HG03280 (cell line): ENCODE measurements around the gene CHMP4B.

Experiments used
- ATAC-seq: cut with Tn5 transposase; IDR thresholded peaks from one replicate; pipeline ENCODE4 v1.9.1; 2021; ENCODE audit warnings: mild to moderate bottlenecking, moderate library complexity; ENCODE audit not compliant: unreplicated experiment

CHMP4B gene, protein sequence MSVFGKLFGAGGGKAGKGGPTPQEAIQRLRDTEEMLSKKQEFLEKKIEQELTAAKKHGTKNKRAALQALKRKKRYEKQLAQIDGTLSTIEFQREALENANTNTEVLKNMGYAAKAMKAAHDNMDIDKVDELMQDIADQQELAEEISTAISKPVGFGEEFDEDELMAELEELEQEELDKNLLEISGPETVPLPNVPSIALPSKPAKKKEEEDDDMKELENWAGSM

DNA sequence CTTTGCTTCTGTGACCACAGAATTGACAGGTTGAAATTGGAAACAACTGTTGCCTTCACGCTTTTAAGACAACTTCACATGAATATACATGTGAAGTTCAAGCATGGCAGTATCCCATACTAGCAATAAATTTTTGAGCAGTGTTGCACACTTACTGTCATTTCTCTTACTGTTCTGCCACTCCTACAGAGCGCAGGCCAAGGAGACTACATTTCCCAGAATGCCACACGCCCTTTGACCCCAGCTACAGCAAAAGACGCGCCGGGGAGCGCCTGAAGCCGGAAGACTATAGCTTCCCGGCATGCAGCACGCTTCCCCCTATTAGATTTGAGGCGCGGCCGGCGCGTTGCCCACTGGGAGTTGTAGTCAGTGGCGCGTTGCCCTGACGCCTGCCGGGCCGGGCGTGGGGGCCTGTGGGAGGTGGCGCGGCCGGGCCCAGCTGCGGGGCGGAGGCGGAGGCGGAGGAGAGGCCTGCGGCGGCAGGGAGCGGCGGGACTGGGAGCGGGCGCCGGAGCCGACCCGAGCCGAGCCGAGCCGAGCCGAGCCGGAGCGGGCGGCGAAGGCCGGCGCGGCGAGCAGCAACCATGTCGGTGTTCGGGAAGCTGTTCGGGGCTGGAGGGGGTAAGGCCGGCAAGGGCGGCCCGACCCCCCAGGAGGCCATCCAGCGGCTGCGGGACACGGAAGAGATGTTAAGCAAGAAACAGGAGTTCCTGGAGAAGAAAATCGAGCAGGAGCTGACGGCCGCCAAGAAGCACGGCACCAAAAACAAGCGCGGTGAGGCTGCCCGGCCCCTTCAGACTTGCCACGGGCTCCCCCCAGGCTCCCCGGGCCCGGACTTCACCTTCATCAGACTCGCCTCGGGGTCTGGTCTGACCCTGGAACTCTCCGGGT, at the start of gene CHMP4B:
TSS of gene CHMP4B (plus strand) at position 464 of the 891 bp plus-strand sequence. CDS start at position 585, 121 bp downstream.
- ATAC-seq = peak; percentile 90

DNA sequence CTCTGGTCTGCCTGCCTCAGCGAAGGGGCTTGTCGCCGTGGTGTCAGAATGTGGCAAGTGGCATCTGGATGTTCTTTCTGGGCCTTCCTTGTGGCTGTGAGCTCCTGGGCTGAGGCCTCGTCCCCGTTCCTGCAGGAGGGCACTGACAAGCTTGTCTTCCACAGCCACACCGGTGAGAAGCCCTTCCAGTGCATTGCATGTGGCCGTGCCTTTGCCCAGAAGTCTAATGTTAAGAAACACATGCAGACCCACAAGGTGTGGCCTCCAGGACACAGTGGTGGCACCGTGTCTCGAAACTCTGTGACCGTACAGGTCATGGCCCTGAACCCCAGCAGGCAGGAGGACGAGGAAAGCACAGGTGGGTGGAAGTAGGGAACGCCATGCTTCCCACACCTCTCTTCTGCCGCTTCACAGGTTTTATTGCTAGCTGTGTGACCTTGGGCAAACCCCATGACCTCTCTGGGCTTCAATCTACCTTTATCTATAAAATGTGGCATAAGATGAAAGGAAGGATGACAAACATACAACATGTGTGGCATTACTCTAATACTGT, 49.4 kb upstream of the CHMP4B start:
- no peak for ATAC-seq

DNA sequence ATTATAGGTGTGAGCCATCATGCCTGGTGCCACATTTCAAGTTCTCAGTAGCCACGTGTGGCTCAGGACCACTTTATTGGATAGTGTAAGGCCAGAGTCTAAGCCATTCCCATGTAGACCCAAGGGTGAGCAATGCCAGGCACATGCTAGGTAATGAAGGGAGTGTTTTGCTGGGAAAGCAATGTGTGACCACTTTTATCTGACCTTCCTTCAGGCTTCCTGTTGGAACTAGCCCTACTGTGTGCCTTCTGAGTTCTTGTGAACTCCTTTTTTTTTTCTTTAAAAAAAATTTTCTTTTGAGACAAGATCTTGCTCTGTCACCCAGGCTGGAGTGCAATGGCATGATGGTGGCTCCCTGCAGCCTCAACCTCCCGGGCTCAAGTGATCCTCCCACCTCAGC, 46.0 kb upstream of the CHMP4B start:
- ATAC-seq = no peak

DNA sequence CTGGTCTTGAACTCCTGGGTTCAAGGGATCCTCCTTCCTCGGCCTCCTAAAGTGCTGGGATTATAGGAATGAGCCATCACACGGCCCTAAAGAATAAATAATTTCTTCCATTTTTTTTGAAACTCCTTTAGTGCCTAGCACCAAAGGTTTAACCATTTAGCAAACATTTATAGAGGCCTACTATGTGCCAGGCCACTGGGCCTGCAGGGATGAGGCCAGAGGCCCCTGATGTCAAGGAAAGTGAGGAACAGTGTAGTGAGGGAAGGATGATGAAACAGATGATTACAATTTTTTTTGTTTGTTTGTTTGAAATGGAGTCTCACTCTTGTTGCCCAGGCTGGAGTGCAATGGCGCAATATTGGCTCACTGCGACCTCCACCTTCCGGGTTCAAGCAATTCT, 45.6 kb upstream of the CHMP4B start:
- ATAC-seq = no peak

DNA sequence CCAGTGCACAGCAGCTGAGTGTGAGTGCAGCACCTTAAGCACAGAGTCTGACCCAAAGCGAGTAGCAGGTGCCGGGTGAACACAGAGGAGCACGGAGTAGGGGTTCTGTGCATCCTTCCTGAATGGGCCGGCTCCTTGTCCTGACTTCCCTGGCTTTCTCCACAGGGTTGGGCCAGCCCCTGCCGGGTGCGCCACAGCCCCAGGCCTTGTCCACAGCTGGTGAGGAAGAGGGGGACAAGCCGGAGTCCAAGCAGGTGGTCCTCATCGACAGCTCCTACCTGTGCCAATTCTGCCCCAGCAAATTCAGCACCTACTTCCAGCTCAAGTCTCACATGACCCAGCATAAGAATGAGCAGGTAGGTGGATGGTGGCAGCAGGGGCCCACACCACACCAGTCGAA, 44.5 kb upstream of the CHMP4B start:
- no peak for ATAC-seq

DNA sequence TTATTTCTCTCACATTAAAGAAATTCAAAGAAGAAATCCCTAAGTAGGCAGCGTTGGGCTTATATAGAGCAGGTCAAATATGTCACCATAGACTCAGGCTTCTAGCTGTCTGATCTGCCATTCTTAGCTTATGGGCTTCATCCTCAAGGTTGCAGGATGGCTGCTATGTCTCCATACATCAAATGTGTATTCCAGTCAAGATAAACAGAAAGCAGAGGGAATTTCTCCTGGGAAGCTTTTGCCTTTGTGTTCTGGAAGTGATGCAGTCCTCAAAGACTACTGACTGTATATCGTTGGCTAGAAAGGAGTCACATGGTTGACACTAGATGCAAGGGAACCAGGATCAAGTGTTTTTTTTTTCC, 43.4 kb upstream of the CHMP4B start:
- ATAC-seq = no peak

DNA sequence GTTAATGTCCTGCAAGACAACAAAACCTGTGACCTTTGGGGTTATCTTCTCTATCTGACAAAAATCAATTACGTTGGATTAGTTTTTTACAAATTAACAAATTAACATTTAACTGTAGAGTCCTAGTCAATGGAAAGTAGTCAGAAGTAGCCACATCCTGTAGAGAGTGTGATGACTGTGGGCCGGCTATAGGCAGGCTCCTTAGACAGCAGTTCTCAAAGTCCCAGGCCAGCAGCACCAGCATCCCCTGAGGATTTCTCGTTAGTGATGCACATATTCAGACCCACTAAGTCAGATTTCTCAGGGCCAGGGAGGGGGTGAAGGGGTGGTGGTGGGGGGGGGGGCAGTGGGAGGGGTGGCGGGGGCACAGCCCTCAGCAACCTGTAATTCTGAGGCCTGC, 42.1 kb upstream of the CHMP4B start:
- ATAC-seq = no peak

DNA sequence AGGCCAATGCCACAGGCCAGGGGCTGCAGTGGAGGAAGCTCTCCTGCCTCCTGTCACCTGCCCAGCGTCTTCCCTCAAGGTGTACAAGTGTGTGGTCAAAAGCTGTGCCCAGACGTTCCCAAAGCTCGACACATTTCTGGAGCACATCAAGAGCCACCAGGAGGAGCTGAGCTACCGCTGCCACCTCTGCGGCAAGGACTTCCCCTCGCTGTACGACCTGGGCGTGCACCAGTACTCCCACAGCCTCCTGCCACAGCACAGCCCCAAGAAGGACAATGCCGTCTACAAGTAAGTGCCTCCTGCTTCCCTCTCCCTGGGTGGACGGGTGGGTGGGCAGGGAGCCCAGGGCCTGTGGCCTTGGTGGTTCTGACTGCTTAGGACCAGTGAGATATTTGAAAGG, 41.1 kb upstream of the CHMP4B start:
- ATAC-seq = no peak

DNA sequence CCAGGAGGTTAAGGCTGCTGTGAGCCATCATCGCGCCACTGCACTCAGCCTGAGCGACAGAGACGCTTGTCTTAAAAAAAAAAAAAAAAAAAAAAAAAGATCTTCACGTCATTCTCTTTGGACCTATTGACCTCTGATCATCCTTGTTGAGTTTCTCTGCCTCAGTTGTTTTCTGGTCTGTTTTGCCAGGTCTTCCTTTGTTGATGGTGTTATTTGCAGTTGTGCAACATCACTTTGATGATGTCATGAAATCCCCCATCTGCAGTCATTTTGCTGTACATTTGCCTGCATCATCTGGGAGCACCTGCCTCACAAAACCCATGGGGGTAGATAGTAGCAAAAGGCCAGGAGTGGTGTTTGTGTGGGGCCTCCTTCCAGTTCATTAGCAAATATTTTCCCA, 39.2 kb upstream of the CHMP4B start:
- ATAC-seq = no peak

DNA sequence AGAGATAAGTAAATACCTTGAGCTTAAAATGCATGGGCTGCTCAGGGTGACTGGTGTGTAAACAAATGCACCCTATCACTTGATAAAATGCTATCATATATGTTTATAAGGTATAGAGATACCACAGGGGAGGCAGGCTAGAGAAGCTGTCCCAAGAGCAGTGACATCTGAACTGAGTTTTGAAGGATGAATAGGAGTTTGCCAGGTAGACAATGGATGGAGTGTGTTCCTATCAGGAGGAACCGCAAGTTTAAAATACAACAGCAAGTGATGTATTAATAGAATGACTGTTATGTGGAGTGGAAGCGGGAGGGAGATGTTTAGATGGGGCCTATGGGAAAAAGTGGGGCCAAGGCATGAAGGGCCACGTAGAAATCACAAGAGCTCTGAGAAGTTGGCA, 38.7 kb upstream of the CHMP4B start:
- ATAC-seq = no peak

DNA sequence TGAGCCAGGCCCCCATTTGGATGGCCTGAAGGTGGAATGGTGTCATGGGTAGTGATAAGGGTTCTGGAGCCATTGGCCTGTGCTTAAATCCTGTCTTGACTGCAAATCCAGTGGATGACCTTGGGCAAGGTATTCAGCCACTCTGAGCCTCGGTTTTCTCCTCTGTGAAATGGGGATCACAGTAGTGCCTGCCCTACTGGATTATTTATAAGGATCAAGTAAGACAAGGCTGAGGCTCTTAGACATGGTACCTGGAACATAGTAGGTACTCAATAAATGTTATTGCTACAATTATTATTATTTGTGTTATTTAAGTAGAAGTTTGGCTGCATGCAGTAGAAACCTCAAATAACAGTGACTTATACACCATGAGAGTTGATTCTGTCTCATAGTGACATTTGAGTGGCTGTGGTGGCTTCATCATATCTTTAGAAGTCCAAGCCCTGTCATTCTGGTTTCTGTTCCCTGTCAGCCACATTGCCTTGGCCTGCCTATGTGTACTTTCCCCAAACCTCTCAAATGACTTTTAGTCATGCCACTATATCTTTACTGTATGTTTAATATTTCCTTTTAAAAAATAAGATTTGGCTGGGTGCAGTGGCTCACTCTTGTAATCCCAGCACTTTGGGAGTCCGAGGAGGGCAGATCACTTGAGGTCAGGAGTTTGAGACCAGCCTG, 37.6 kb upstream of the CHMP4B start:
- ATAC-seq = peak; percentile 56

DNA sequence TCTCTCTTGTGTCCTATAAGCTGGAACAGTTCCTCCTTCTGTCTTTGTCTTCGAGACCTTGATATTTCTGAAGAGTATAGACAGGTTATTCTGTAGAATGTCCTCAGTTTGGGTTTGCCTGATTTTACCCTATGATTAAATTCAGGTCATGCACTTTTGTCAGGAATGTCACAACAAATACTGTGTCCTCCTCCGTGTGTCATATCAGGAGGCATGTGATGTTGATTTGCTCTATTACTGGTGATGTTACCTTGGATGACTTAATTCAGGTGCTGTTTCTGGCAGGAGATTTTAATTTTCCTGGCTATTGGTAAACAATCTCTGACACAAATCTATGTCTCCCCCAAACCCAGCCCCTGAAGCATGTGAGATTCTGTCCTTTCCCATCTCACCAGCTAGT, 33.3 kb upstream of the CHMP4B start:
- ATAC-seq = no peak

DNA sequence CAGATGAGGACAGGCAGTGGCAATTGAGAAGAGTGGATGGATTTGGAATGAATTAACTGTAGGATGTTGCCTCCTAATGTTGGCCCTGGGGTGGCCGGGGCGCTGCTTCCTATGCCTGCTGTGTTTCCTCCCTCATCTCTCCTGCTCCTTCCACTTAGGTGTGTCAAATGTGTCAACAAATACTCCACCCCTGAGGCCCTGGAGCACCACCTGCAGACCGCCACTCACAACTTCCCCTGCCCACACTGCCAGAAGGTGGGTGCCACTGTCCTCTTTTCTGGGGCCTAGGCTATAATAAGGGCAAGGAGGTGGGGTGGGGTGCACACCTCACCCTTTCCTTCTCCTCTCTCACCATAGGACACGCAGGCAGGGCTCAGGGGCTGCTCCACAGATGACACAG, 30.0 kb upstream of the CHMP4B start:
- ATAC-seq = no peak

DNA sequence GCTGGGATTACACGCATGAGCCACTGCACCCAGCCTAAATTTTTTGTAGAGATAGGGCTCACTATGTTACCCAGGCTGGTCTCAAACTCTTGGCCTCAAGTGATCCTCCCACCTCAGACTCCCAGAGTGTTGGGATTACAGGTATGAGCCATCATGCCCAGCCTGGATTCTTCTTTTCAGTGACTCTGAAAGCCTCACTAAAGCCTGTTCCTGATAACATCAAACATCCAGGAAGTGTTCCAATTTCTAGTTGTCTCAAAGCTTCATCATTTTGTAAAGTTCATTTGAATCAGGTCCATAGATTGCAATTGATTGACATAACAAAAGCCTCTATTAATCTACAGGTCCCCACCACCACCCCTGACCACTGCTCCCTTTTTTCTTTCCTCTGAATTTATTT, 29.2 kb upstream of the CHMP4B start:
- no peak for ATAC-seq

DNA sequence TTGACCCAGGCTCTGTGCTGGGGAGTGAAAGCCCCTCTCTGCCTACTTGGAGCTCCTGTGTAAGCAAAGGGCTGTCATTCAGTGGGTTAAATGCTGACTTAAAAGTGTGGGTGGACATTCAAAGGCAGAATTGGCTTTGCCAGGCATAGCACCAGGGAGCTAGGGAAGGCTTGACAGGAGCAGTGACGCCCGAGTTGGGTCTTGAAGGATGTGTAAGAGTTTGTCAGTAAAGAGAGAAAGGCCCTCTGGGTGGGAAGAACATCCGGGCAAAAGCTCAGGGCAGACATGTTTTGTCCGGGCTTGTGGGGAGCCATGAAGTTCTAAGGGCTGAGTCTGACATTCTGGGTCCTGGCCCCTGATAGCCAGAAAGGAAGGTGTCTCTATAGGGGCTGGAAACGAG, 27.9 kb upstream of the CHMP4B start:
- no peak for ATAC-seq

DNA sequence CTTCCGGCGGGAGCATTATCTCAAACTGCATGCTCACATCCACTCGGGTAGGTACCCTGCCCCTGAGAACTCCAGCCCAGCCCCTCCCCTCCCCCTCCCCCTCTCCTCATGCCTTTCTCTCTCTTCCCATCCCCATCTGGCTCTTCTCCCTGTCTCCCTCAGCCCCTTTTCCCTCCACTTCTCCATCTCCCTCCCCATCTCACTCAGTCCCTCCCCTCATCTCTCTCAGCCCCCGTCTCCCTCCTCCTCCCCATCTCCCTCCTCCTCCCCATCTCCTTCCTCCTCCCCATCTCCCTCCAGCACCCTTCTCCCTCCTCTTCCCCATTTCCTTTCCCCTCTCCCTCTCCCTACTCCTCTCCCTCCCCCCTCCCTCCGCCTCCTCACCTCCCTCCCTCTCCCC, 27.3 kb upstream of the CHMP4B start:
- no peak for ATAC-seq

DNA sequence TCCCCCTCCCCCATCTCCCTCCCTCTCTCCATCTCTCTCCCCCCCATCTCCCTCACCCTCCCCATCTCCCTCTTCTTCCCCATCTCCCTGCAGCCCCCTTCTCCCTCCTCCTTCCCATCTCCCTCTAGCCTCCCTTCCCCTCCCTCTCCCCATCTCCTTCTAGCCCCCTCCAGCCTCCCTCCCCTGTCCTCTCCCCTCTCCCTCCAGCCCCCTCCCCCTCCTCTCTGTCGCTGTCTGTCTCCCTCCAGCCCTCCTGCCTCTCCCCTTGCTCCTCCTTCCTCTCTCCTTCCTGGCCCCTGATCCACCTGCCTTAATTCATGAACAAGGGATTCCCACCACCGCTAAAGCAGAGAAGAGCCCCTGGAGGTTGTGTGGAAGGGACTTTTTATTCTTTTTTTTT, 26.9 kb upstream of the CHMP4B start:
- no peak for ATAC-seq

DNA sequence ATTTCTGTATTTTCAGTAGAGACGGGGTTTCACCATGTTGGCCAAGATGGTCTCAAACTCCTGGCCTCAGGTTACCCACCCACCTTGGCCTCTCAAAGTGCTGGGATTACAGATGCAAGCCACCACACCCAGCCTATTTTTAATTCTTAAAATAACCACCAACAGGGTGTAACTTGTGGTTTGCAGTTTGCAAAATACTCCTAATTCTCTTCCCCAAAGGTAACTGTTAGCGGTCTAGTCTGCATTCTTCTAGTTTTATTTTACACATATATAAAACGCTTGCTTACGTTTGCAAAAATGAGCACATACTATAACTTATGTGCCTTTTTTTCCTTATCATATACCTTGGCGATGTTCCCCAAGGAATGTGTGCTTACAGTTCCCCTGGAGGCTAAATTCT, 25.6 kb upstream of the CHMP4B start:
- ATAC-seq = no peak

DNA sequence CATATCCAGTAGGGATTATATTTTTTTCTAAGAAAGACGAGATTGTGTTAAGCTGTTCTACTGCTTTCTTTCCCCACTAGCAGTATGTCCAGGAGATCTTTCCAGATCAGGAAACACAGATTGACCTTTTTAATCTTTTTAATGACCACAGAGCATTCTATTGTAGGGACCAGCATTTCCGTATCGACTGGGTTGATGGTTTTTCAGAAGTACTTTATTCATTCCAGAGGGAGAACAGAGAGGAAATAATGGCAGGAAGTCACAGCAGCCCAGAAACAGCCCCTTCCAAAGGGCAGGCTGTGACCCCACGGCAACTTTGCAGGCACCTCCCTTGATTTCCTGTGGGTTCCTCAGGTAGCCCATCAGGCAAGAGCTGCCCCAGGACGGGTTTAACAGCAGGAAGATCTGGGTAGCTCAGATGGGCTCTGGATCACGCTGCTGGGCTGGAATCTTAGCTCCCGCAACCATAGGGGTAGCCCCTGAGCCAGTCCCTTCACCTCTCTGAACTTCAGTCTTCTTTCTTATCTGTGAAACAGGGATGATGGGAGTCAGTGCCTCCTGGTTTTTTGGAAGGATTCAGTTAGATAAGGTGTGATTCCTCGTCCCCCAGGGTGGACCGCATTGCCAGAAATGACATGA, 23.8 kb upstream of the CHMP4B start:
- no peak for ATAC-seq

DNA sequence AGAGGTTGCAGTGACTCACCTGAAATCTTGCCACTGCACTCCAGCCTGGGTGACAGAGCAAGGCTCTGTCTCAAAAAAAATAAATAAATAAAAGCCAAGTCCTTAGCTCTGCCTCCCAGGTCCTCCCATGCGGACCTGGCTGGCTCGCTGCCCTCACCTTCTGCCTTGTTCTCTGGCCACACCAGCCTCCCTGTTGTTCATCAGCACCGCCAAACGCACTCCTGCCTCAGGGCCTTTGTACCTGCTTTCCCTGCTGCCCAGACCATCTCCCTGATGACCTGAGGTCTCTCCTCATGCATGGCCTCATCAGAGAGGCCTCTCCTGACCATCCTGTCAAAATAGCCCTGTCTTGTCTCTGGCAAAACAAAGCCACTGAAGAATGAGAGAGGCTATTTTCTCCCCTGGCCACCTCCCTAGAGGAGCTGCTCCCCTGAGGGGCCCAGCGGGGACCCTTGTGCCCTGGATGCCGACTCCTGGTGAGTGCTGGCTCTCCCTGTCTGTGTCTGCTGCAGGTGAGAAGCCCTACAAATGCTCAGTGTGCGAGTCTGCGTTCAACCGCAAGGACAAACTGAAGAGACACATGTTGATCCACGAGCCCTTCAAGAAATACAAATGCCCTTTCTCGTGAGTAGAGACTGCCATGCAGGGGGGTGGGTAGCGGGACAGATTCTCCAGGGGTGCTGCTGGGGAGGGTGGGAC, 22.6 kb upstream of the CHMP4B start:
- ATAC-seq = no peak
